Measurements from ENCODE around the gene PMPCA. TPM values are rescaled to one million over a fixed set of nuclear protein-coding genes. Genes with fewer than 3 reads are reported as not detected.

Gene PMPCA
- total RNA-seq, 1 donor from 2014 or later = 80.9 TPM

DNA sequence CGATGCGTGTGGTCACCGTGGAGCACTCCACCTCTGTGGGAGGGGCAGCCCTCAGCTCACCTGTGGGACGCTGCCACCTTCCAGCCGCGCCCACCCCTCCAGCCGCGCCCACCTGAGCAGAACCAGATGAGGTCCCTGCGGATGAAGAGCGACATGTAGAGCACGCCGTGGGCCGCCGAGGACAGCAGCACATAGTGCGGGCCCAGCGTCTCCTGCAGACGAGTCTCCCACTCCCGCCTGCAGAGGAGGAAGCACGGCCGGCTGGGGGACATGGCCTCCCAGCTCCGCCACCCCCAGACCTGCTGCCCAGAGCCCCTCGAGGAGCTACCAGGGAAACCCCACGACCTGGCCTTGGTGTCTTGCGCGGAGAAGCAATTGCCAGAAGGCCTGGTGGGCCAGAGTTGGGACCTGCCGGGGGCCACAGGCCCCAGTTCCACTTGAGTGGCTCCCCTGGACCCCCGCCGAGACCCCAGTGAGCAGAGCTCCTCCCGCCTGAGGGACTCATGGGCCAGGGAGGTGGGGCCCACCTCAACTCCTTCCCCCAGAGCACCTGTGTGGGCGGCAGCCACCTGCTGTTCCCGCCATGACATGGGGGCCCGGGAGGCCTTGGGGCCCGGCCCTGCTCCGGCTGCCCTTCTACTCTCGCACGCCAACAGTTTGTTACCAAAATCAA, 22.7 kb downstream of the PMPCA start:
- H3K36me3 ChIP-seq = peaks cover 53% of the 10 kb centered on the region
- intact Hi-C loops (cut with micrococcal nuclease) = no loop called here

DNA sequence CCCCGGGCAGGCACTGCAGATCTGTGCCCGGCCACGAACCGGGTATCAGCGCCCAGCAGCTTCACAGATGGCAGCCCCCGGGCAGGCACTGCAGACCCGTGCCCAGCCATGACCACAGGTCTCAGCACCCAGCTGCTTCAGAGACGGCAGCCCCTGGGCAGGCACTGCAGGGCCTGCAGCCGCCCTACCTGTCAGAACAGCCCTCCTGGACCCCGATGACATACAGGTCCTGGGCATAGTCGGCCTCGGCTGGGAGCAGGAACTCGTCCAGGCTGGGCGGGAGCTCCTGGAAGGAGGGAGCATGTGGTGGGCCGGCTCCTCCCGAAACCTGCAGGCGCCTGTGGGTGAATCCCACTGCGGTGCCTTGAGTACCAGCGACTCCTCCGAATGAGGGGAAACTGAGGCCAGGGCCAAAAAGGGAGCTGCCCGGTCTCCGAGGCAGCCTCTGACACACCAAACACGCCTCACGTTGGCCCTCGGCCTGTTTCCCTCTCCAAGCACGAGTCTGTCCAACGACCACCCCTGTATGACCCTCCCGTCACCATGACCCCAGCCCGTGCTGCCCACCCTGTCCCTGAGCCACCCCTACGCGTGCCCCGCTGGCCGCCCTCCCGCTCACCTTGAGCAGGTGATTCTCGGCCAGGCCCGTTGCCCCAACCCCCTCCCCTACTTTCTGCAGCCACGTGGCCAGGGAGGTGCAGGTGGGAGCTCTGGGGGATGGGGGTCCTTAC, 23.6 kb downstream of the PMPCA start:
- peaks cover 45% of the 10 kb centered on the region for H3K36me3 ChIP-seq

More for the DNA sequence above, 22.7 kb downstream of the PMPCA start:
- Histone ChIP-seq H3K27me3 (ENCODE audit: low read depth) (no peaks in the 10 kb centered on the region), H3K4me1 (peaks cover 33% of the 10 kb centered on the region), H3K4me3 (no peak overlapping the region), H3K27ac (replicated peaks) (no peak overlapping the region), H3K9me3 (replicated peaks) (no peaks in the 10 kb centered on the region)
- DNase-seq = no peak
- TF ChIP-seq, protein P1, sequence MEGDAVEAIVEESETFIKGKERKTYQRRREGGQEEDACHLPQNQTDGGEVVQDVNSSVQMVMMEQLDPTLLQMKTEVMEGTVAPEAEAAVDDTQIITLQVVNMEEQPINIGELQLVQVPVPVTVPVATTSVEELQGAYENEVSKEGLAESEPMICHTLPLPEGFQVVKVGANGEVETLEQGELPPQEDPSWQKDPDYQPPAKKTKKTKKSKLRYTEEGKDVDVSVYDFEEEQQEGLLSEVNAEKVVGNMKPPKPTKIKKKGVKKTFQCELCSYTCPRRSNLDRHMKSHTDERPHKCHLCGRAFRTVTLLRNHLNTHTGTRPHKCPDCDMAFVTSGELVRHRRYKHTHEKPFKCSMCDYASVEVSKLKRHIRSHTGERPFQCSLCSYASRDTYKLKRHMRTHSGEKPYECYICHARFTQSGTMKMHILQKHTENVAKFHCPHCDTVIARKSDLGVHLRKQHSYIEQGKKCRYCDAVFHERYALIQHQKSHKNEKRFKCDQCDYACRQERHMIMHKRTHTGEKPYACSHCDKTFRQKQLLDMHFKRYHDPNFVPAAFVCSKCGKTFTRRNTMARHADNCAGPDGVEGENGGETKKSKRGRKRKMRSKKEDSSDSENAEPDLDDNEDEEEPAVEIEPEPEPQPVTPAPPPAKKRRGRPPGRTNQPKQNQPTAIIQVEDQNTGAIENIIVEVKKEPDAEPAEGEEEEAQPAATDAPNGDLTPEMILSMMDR (IDR thresholded peaks at IDR 0.05; ENCODE audit: borderline replicate concordance) = no peak

DNA sequence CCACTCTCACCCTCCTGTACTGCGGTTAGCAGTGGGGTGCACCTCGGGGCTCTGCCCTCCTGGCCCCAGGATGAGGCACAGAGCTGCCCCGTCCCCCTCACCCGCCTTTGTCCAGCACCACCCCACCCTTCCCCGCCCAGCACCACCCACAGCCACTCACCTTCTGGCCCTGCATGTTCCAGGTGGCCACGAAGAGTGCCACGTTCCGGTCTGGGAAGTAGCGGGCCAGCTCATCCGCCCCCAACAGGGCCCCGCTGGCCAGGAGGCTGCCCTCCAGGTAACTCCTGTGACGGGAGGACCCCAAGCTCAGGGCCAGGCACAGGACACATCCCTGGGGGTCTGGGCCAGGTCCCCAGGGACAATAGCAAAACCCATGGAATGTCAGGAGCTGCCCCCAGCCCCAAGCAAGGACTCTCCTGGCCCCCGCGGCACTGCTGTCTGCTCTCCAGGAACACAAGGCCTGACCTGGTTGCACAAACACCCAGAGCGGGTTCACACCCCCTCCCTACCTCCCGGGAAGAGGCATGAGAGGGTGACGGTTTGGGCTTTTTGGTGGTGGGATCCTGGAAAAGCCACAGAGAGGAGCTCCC, 24.2 kb downstream of the PMPCA start:
- Histone ChIP-seq H3K4me3 (no peak overlapping the region), H3K27me3 (ENCODE audit: low read depth) (no peaks in the 10 kb centered on the region), H3K4me1 (peaks cover 48% of the 10 kb centered on the region), H3K36me3 (peaks cover 39% of the 10 kb centered on the region), H3K27ac (replicated peaks) (no peak overlapping the region), H3K9me3 (replicated peaks) (no peaks in the 10 kb centered on the region)
- intact Hi-C loops (cut with micrococcal nuclease) = no loop called here
- no peak for DNase-seq
- TF ChIP-seq, protein P1 (IDR thresholded peaks at IDR 0.05; ENCODE audit: borderline replicate concordance) = no peak

More for the DNA sequence above, 23.6 kb downstream of the PMPCA start:
- TF ChIP-seq, protein P1 (IDR thresholded peaks at IDR 0.05; ENCODE audit: borderline replicate concordance) = no peak
- no peak for DNase-seq
- H3K9me3 ChIP-seq (replicated peaks) = no peaks in the 10 kb centered on the region
- H3K27ac ChIP-seq (replicated peaks) = no peak overlapping the region
- intact Hi-C loops (cut with micrococcal nuclease) = no loop called here
- peaks cover 42% of the 10 kb centered on the region for H3K4me1 ChIP-seq
- H3K27me3 ChIP-seq (ENCODE audit: low read depth) = no peaks in the 10 kb centered on the region
- no peak overlapping the region for H3K4me3 ChIP-seq

DNA sequence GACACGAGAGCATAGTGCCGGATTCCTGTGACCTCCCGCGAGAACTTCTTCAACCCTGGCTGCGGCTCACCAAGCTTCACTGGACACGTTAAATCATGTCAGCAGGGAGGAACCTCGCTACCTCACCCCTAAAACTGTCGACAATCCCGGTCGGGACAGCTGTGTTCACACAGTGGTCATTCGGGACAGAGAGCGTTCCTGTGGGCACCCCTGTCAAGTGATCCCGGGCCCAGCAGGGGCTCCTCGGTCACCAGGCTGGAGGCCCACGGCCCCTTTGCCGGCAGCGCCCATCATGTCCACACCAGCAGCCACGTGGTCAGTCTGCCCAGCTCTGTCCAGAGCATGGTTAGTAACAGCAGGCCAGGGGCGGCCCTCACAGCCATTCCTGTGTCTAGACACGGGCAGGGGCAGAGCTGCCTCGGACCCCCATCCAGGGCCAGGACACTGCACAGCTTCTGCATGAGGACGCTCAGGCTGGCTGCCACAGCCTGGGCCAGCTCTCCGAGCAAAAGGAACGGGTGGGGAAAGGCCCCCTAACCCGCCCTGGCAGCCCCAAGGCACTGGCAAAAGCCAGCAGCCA, 25.7 kb downstream of the PMPCA start:
- H3K4me1 ChIP-seq = peaks cover 50% of the 10 kb centered on the region
- H3K4me3 ChIP-seq = no peak overlapping the region
- intact Hi-C loops (cut with micrococcal nuclease) = no loop called here
- H3K9me3 ChIP-seq (replicated peaks) = no peaks in the 10 kb centered on the region
- no peaks in the 10 kb centered on the region for H3K27me3 ChIP-seq (ENCODE audit: low read depth)
- H3K27ac ChIP-seq (replicated peaks) = no peak overlapping the region
- no peak for DNase-seq
- peaks cover 33% of the 10 kb centered on the region for H3K36me3 ChIP-seq
- TF ChIP-seq, protein P1 (IDR thresholded peaks at IDR 0.05; ENCODE audit: borderline replicate concordance) = no peak

DNA sequence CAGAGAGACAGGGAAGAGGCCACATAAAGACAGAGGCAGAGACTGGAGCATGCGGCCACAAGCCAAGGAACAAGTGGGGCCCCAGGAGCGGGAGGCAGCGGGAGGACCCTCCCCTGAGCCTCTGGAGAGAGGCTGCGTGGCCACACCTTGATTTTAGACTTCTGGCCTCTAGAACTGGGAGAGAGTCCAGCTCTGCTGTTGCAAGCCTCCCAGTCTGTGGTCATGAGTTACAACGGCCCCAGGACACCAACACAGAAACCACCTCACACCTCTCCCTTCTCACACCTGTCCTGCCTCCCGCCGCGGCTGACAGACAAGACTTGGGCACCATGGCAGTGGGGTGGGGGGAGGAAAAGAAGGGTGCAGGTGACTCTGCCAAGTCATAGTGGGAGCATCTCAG, 27.0 kb downstream of the PMPCA start:
- H3K27me3 ChIP-seq (ENCODE audit: low read depth) = no peaks in the 10 kb centered on the region
- peak overlapping the region; percentile 98 for H3K4me3 ChIP-seq
- H3K27ac ChIP-seq (replicated peaks) = no peak overlapping the region
- peaks cover 39% of the 10 kb centered on the region for H3K36me3 ChIP-seq
- no peak for DNase-seq
- intact Hi-C loops (cut with micrococcal nuclease) = no loop called here
- TF ChIP-seq, protein P1 (IDR thresholded peaks at IDR 0.05; ENCODE audit: borderline replicate concordance) = no peak
- H3K9me3 ChIP-seq (replicated peaks) = no peaks in the 10 kb centered on the region
- H3K4me1 ChIP-seq = peaks cover 50% of the 10 kb centered on the region
